Kidney epithelial cell (primary cell): ENCODE data around the gene DOCK1. TPM values are rescaled to one million over a fixed set of nuclear protein-coding genes. Genes with fewer than 3 reads are reported as not detected.

ENCODE experiments used
- DNase-seq: peaks from one replicate; pipeline ENCODE4 v3.0.0-alpha.2; 2010; ENCODE audit warnings: low read depth
- H3K27me3 ChIP-seq: 2 replicates; pipeline ENCODE4 v1.6.0; 2011; ENCODE audit warnings: low read length; ENCODE audit not compliant: control insufficient read depth, insufficient read depth
- H3K36me3 ChIP-seq: 2 replicates; pipeline ENCODE4 v1.5.1; 2011; ENCODE audit warnings: low read length; ENCODE audit not compliant: control insufficient read depth, insufficient read depth
- H3K4me3 ChIP-seq: 2 replicates; pipeline ENCODE4 v1.5.1; 2011; ENCODE audit warnings: low read depth, mild to moderate bottlenecking, control low read depth, low read length
- CTCF ChIP-seq: IDR thresholded peaks from 2 replicates; pipeline ENCODE4 v1.5.1; 2011; ENCODE audit warnings: mild to moderate bottlenecking, moderate library complexity, low read length, control low read depth, inconsistent platforms; ENCODE audit not compliant: insufficient read depth, poor library complexity, severe bottlenecking
- total RNA-seq: library from RNA; depleted of rRNA; stranded (reverse); fragments of >200 nt; gene quantifications from 2 replicates; pipeline ENCODE4 v1.2.3, GENCODE V29; 2015

DOCK1 gene
- total RNA-seq, 1 donor from 2014 or later: 39.5 TPM

DNA sequence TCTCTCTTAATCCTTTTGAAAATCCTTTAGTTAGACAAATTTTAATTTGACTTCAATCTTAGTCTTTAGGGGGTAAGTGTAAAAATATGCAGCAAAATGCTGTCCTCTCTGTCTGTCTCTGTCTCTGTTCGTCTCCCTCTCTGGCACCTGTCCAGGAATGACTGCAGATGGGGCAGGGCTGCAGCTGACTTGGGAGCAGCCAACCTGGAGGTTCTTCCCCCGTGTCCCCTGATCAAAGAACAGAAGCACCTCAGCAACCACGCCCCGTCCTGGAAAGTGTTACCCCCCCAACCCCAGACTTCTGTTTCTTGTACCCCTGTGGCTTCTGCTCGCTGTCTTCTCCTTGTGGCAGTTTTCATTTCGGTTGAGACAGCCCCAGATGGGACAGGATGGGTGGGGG lies 502.3 kb downstream of the DOCK1 start:
- Histone ChIP-seq H3K27me3 (no peaks in the 10 kb centered on the region), H3K36me3 (no peaks in the 10 kb centered on the region), H3K4me3 (no peak overlapping the region)
- no peak for TF ChIP-seq CTCF
- no peak for DNase-seq

- H3K27me3 ChIP-seq: no peaks in the 10 kb centered on the region
- no peak overlapping the region for H3K4me3 ChIP-seq
- no peak for DNase-seq
- no peaks in the 10 kb centered on the region for H3K36me3 ChIP-seq
- no peak for TF ChIP-seq CTCF
Measured at GRCh38 chr10:127408112-127408710, 503.0 kb downstream of the DOCK1 start.

DNA sequence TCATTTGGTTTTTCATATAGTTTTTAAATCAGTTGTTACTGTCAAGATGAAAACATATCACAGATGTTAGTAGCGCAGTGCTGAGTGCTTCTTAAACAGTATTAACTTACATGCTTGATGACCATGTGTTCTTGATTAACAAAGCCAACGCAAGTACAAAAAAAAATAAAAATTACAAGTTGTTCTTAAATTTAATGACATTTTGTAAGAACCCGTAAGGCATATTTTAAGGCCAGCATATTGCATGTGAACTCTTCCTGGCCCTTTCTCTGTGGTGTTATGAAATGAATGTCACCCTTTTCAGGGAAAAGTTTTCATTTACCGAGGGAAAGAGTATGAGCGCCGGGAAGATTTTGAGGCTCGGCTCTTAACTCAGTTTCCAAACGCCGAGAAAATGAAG lies 503.5 kb downstream of the DOCK1 start:
- no peak for TF ChIP-seq CTCF
- Histone ChIP-seq H3K27me3 (no peaks in the 10 kb centered on the region), H3K4me3 (no peak overlapping the region), H3K36me3 (no peaks in the 10 kb centered on the region)
- no peak for DNase-seq

DNA sequence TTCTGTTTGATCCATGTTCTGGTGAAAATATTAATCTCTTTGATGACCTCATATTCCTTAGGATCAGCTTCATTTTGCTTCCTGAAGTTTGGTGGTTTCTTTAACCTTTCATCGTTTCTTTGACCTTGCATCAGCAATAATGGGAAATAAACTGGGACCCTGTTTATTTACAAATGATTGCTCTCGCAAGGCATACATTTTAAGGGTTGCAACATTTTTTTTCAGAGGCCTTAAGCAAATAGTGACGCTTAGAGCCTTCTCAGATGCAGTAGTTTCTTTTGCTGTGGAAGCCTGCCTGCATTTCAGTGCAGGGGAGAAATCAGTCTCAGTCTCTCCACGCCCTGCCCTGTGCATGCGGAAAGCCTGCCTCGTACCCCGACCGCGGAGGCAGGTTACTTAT lies 504.8 kb downstream of the DOCK1 start:
- no peaks in the 10 kb centered on the region for H3K27me3 ChIP-seq
- no peak overlapping the region for H3K4me3 ChIP-seq
- TF ChIP-seq CTCF: no peak
- no peak for DNase-seq
- H3K36me3 ChIP-seq: no peaks in the 10 kb centered on the region

GRCh38 chr10:127411062-127411461 lies 505.8 kb downstream of the DOCK1 start:
- no peaks in the 10 kb centered on the region for H3K36me3 ChIP-seq
- DNase-seq: no peak
- no peaks in the 10 kb centered on the region for H3K27me3 ChIP-seq
- H3K4me3 ChIP-seq: no peak overlapping the region
- TF ChIP-seq CTCF: no peak

DNA sequence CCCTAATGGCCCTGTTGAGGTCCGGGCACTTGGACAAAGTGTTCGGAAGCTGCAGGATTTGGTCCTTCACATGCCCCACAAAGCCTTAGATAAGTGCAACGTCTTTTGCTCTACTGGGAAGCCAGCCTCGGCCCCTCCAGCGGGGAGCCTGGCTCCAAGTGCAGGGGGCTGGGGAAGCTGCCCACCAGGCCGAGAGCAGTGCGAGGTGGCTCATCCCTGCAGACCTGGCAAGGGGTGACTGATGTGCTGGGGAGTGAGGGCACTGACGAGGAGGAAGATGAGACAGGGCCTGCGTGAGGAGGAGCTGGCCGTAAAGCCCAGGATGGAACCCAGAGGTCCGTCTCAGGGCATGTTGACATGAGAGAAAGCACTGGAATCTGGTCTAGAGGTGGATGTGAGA lies 508.1 kb downstream of the DOCK1 start:
- H3K36me3 ChIP-seq: no peaks in the 10 kb centered on the region
- no peak overlapping the region for H3K4me3 ChIP-seq
- no peaks in the 10 kb centered on the region for H3K27me3 ChIP-seq
- TF ChIP-seq CTCF: no peak
- no peak for DNase-seq
